SIG-M5 treated with dmso at 0.1 percent for 504 hours (cell line): ENCODE results near the gene BCR.

Experiments used
- DNase-seq: peaks from one replicate; lab custom pipeline; 2025; ENCODE audit not compliant: unreplicated experiment; lab: John Stamatoyannopoulos, UW

Gene BCR

DNA sequence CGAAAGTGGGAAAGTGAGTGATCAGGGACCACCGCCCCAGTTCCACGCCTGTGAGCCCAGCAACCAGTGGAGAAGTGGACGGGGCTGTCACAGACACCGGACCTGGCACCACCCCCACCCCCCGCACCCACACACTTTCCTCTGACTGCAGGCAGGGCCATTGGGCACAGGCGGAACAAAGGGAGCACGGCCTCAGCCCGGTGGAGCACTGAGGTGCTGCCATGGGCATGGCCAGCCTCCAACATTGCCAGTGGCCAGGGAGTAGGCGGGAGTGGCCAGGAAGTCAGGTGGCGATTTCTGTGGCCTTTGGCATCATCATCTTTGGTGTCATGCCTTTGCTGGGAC lies 78.5 kb downstream of the BCR start:
- no peak for DNase-seq

DNA sequence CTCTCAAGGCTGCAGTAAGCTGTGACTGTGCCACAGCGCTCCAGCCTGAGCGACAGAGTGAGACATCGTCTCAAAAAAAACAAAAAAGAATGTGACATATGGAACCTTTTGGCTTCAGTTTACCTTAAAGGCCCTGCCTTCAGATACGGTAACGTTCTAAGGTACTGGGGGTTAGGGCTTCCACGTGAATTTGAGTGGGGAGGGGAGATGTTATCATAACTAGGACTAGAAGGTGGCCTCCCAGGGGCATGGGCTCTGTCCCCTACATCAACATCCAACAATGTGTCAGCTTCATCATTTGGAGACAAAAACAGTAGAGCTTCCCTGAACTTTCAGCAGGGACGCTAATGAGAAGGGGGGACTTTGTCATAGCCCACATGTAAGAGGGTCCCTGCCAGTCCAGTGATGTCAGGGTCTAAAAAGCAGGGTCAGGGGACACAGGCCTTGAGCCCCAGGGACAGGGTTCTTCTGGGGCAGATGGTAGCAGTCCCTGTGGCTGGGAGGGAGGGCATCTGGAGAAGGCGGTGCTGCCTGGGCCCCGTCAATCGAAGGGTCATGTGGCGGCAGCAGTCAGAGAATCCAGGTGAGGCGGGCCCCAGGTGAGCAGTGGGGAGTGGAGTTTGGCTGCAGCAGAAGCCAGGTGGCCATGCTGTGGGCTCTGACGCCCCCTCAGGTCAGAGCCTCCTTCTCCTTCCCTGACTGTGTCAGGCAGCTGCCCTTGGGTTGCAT lies 79.8 kb downstream of the BCR start:
- DNase-seq, result no peak

DNA sequence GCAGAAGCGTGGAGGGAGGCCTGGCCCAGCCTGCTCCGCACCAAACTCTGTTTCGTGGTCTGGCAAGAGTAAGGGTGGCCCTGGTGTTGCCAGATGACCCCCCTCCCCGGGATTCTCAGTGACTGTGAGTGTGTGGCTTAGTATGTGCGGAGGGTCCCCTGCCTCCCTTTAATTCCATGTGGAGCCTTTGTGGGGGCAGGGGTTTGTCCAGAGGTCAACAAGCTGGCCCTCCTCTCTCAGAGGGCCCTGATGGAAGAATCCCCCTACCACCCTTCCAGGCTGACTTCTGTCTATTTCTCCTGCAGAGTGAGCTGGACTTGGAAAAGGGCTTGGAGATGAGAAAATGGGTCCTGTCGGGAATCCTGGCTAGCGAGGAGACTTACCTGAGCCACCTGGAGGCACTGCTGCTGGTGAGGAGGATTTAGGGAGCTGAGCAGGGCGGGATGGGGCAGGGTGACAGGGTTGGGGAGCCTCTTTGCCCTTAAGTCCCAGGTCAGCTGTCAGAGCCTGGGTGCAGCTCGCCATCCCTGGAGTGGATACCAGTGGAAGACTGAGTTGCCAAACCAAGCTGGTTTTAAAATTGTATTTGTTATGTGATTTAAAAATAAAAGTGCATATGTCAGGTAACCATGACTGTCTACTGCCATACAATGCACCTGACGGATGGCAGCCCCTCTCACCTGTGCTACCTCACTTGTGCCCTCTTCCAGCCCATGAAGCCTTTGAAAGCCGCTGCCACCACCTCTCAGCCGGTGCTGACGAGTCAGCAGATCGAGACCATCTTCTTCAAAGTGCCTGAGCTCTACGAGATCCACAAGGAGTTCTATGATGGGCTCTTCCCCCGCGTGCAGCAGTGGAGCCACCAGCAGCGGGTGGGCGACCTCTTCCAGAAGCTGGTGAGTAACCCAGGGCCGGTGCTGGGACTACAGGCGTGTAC lies 80.6 kb downstream of the BCR start:
- DNase-seq, result no peak

DNA sequence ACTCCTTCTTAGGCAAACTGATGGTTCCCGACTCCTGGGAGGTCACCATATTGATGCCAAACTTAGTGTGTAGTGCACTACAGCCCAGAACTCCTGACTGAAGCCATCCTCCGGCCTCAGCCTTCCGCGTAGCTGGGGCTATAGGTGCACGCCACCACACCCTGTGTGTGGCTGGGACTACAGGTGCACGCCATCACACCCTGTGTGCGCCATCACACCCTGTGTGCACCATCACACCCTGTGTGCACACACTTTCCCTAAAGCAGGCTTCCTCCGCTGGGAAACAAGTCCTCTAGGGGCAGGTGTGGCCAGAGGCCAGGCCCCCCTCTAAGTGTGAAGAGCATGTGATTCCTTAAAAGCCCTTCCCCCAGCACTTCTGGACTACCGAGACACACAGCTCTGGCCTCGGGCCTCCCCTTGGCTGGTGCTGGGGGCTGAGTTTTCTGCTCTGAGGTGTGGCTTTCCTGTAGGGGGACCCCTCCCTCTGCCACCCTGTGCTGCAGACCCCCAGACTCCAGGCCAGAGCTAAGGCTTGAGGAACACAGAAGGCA lies 81.7 kb downstream of the BCR start:
- no peak for DNase-seq

DNA sequence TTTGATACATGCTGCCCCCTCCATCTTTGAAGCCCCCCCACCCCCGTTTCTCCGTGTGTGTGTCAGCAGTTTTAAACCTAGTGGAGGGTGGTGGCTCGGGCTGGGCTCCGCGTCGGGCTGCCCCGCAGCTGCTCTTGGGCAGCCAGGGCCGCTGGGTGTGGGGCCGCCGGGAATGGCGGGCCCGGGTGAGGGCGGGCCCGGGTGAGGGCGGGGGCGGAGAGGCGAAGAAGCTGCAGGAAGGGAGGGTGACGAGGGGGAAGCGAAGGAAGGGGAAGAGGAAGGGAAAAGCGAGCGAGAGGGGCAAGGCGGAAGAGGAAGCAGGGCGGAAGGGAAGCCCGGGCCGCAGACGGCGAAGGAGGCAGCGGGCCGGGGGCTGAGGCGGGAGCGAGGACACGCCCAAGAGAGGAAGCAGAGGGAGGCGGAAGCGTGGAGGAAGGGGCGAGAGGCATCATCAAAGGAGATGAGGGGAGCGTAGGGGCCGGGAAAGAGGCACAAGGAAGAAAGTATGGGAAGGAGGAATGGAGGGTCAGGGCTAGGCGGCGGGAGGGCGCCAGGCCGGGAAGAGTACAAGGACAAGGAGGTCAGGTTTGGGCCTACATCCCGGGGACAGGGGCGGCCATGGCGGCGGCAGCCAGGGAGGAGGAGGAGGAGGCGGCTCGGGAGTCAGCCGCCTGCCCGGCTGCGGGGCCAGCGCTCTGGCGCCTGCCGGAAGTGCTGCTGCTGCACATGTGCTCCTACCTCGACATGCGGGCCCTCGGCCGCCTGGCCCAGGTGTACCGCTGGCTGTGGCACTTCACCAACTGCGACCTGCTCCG lies 82.4 kb downstream of the BCR start:
- no peak for DNase-seq

DNA sequence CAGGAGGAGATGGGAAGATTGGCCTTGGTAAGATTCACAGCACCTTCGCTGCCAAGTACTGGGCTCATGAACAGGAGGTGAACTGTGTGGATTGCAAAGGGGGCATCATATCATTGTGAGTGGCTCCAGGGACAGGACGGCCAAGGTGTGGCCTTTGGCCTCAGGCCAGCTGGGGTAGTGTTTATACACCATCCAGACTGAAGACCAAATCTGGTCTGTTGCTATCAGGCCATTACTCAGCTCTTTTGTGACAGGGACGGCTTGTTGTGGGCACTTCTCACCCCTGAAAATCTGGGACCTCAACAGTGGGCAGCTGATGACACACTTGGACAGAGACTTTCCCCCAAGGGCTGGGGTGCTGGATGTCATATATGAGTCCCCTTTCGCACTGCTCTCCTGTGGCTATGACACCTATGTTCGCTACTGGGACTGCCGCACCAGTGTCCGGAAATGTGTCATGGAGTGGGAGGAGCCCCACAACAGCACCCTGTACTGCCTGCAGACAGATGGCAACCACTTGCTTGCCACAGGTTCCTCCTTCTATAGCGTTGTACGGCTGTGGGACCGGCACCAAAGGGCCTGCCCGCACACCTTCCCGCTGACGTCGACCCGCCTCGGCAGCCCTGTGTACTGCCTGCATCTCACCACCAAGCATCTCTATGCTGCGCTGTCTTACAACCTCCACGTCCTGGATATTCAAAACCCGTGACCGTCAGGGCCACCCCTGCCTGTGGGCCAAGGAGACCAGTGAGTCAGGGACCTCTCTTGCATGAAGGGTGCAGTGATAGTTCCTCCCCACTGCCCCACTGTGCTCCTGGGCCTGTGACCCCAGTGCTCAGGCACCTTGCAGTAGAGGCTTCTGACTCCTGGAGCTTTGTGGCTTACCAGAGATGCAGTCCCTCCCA lies 83.6 kb downstream of the BCR start:
- DNase-seq, result no peak

DNA sequence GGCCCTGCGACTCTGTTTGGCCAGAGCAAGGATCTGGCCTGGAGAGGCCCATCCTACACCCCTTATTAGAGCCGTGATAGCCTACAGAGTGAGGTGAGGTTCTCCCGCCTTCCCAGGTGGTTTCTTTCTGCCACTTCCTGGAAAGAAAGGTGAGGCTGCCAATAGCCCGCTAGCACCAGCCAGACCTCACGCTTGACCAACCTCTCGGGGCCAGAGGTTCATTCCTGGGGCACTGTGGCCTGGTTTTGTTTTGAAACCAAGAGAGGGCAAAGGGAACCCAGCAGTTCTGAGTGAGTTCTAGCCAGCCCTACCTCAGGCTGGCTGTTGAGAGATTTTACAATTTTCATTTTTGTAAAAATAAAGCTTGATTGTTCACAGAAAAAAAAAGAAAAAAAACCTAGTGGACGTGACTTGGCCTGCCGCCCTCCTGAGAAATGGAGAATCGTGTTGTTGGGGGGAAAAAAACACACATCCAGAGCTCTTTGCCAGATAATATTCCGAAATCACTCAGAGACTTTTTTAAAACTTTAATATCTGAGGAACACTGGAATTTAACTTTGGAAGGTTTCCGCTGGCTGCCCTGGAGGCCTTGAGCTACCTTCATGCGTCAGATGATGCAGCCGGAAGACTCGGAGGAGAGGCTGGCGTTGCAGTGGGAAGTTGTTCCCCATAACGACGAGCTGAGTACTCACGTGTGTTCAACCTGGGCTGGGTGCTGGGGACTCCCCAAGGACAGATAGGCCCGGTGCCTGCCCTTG lies 84.5 kb downstream of the BCR start:
- no peak for DNase-seq

DNA sequence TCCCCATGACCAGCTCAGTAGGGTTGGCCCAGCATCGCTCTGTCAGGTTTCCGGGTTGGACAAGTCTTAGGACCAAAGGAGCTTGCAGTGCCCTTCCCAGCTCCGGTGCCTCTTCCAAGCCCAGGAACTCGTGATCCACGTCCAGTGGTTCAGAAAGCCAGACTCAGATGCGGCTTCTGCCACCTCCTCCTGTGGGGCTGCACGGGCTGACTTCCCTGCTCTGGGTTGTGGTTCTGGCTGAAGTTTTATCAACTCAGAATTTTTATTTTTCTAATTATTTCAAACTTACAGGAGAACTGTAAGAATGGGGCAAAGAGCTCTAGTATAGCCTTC lies 85.0 kb downstream of the BCR start:
- no peak for DNase-seq

DNA sequence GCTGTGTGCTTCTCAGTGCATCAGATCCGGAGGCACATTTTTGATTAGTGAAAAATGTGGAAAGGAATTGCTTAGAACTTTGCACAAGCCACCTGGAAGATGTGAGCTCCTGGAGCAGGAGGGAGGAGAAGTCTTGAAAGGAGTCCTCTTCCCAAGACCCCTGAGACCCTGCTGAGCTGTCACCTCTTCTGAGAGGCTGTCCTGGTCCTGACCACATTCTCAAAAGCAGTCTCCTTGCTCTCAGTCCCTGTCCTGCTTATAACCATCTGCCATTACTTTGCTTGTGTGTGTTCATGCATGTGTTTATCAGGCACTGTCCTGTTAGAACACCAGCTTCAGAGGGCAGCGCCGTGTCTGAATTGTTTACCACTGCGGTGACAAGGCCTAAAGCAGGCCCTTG lies 86.5 kb downstream of the BCR start:
- no peak for DNase-seq

DNA sequence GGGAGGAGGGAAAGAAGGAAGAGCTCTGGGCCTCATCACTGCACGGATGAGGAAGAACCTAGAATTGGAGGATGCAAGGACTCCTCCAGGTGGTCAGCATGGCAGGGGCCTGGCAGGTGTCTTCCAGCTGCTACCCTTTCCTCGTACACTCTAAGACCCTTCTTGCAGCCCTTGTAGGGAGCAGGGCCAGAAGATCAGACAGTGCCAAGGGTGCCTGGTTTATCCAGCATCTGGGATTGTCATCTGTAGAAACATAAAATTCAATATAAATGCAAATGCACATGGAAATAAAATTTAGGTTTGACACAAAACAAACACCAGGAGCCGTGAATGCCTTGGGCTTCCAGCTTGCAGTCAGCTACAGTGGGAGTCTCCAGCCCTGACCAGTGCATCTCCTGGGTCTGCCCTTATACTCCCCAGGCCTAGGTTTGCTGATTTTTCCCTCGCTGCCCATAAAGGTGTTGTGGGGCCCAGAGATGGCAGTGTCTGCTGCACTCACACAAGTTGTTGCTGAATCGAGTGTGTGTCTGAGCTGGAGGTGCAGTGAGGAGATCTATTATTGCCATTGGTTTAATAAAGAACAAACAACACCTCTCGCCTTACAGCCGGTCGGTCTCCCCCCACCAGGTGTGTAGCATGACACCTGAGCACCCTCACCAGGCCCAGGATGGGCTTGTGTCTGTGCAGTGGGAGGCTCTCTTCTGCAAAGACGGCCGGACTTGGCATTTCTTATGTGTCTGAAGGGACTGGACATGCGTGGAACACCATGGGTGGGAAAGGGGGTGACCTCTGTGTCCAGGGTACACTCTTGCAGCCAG lies 87.1 kb downstream of the BCR start:
- DNase-seq, result no peak

DNA sequence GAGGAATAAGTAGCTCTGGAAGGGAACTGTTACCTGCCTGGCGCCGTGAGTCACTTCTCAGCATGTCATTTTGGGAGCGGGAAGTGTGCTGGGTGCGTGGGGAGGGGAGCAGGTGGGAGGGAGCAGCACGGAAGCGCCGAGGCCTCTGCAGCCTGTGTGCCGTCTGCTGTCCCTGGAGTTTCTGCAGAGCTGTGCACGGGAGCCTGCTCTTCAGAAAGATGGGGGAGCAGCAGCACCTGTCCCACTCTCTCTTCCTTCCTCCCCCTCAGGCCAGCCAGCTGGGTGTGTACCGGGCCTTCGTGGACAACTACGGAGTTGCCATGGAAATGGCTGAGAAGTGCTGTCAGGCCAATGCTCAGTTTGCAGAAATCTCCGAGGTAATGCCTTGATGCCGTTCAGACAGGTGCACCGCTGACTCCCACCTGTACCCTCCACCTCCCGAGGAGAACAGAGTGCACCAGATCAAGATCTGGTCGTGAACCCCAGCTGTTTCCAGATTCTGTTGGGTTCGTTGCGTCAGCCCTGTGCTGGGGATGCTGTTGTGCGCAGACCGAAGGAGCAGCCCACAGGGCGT lies 87.9 kb downstream of the BCR start:
- no peak for DNase-seq

DNA sequence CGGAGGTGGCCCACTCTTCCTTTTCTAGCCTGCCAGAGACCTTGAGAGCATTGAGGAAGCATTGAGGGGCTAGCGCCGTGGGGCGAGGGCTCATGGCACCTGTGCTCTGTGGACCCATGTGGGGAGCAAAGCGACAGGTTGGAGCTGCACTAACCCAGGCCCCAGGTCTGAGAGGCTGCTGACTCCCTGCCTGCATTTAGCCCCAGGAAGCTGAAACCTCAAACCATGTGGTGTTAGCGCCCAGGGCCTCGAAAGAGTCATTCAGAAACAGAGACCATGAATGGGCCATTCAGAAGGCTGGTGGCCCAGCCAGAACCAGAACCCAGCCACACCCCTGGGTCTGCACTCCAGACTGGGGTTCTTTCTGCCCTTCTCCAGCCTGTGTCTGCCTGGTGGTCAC lies 88.6 kb downstream of the BCR start:
- no peak for DNase-seq

DNA sequence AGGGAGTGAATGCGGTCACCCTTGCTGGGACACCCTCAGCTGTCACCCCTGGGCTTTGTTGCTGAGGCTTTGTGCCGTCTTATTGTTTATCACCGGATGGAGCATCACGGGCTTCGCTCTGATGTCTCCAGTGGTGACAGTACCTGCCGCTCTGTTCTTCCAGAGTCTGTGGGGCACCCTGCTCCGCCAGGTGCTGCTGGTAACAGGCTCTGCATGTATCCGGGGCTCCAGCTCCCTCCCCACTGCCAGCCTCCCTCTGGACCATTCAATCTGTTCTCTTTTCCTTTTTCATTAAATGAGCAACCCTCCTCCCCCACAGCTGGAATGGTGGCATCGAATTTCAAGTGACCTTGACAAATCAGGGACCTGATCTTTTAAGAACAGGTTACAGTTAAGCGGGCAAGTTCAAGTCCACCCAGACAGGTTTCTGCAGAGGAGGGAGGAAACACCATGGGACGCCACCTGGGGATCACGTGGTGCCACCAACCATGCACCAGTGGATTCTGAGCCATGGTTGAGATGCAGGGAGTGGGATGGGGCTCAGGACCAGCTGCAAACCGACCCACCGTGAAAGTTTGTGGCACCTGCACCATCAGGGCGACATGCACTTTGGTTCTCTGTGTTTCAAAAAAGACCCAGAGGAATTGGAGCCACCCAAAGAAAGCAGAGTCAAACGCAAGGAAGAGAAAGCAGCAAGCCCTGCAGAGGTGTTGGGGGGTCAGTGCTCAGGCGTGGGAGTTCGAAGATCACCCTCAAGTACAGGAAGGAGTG lies 89.3 kb downstream of the BCR start:
- DNase-seq, result no peak

DNA sequence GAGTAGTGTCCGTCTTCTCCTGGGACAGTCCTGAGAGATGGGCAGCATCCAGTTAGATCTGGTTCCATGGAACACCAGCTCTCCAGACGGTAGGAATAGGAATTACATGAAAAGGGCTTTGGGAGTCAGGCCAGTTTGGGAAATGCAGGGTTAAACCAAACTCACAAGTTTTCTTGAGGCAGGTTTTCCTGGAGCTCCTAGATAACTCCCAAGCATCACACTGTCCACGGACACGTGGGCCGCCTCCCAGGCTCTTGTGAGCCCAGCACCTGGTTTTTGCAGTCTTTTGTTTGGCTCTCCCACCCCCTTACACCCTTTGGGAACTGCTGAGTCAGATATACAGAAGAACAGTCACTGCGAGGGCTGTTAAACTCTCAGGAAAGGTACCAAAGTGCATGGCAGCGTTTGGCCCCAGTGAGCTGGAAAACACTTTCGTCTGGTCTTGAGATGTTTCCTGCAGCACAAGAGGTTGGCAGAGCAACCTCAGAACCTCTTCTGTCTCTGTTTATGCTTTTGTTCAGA lies 90.0 kb downstream of the BCR start:
- no peak for DNase-seq

DNA sequence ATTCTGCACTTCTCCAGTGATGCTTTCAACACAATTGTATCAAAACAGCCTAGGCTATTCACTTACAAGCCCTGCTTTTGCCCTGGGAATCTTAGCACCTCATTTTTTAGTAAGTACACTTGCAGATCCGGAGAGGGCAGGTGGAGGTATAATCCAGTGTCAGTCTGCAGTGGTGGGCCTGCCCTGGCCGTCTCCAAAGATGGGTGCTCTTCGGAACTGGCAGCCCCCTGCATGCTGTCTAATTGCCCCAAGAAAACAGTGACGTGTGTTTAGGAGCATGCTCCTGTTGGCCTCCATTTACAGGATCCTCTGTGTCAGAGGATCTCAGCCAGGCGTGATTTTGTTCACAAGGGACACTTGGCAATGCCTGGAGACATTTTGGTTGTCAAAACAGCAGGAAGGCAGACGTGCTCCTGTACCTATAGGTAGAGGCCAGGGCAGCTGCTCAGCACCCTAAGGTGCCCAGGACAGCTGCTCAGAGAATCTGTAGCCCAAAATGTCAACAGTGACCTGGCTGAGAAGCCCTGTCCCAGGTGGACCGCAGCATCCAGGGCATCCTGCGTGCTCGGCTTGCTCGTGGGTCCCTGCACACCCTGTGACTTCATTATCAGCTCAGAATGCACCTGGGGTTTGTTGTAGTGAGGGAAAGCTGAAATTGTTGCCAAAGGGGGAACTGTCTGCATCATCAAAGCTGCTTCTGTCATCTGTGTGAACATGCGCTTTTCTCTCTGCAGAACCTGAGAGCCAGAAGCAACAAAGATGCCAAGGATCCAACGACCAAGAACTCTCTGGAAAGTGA lies 90.7 kb downstream of the BCR start:
- no peak for DNase-seq

DNA sequence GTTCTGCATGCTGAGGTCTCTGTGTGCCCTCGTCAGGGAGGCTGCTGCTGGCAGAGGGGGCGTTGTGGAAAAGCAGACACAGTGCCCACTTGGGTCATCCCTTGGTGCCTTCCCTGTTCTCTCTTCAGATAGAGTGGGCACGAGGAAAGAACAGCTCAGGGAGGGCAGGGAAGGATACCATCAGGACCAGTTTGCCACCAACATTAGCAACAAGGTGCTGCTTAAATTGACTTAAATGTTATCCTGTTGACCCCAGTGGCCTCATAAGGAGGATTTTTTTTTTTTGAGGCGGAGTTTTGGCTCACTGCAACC lies 91.2 kb downstream of the BCR start:
- no peak for DNase-seq

DNA sequence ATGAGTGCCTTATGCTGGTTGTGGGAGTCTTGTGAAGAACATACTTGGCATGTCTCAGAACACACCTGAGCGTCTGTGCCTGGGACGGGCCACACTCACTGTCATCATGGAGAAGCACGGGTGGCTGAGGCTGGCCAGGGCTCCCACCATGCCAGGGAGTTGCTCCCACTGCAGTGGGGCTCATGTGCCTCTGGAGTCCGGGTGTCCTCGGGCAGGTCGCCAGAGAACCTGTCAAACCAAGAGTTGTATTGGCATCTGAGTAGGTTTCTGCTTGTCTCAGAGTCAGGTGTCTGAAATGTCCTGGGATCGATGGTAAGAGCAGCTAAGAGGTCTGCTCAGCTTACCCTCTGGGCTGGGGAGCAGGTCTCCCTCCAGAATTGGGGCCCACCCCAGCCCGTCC lies 92.1 kb downstream of the BCR start:
- no peak for DNase-seq
